GM12878 (cell line): Measurements from ENCODE around the gene ACE. TPM values are rescaled to one million over a fixed set of nuclear protein-coding genes. Genes with fewer than 3 reads are reported as not detected.

Experiments
- ATAC-seq: fragments of 200-7000 bp; cut with Tn5 transposase; 3 replicates; pipeline ENCODE4 v1.9.1; 2020; ENCODE audit warnings: mild to moderate bottlenecking, moderate library complexity
- BruUV-seq: library from RNA; stranded (reverse); fragments of 400-500 nt; replicated peaks from 2 replicates; lab custom pipeline; 2021; lab: Mats Ljungman, UMichigan
- CTCF ChIA-PET: fragments of 300-600 bp; sonication (Branson Sonifier 250); formaldehyde crosslinking; extraction: SDS; loops from one replicate; lab custom pipeline; 2021; ENCODE audit warnings: inconsistent platforms; lab: Yijun Ruan, JAX
- POLR2A ChIA-PET: fragments of 350-600 bp; formaldehyde crosslinking; extraction: SDS; loops from one replicate; lab custom pipeline; 2021; ENCODE audit warnings: inconsistent platforms; lab: Charles Lee
- RAD21 ChIA-PET: fragments of 300-600 bp; sonication (Branson Sonifier 250); formaldehyde crosslinking; loops from one replicate; lab custom pipeline; 2023; ENCODE audit warnings: antibody characterized with exemption; ENCODE audit not compliant: unreplicated experiment; lab: Charles Lee
- SMC1A ChIA-PET: fragments of 300-600 bp; sonication (Branson Sonifier 250); formaldehyde crosslinking; loops from one replicate; lab custom pipeline; 2023; ENCODE audit not compliant: unreplicated experiment, uncharacterized antibody; lab: Charles Lee
- DNase-seq: peaks from one replicate; pipeline ENCODE4 v3.0.0-alpha.2; 2011; ENCODE audit warnings: low read depth, low spot score
- FAIRE-seq: peaks from 3 replicates; lab custom pipeline; 2011; peaks lifted over from hg19 to GRCh38; lab: Jason Lieb, UNC
- H2AFZ ChIP-seq: 2 replicates; pipeline ENCODE4 v1.6.0; 2011; ENCODE audit warnings: low read depth, low read length, control low read depth; ENCODE audit not compliant: control insufficient read depth
- H3K27ac ChIP-seq: 2 replicates; pipeline ENCODE4 v1.5.1; 2011; ENCODE audit warnings: control low read depth; ENCODE audit not compliant: control insufficient read depth, insufficient read depth
- H3K27me3 ChIP-seq, 2 experiments: replicated peaks in 1 of 2; 2 replicates each; pipeline versions ENCODE4 v1.6.0 to v1.6.1; 2011; ENCODE audit warnings: low read length in 1 of 2; ENCODE audit not compliant: control insufficient read depth in 2 of 2, insufficient read depth in 2 of 2
- H3K36me3 ChIP-seq, 2 experiments: 2 replicates each; pipeline ENCODE4 v1.5.1; 2011; ENCODE audit warnings: low read length in 1 of 2; ENCODE audit not compliant: control insufficient read depth in 2 of 2, insufficient read depth in 2 of 2
- H3K4me1 ChIP-seq: 2 replicates; pipeline ENCODE4 v1.6.1; 2011; ENCODE audit warnings: mild to moderate bottlenecking, low read length, moderate library complexity, mixed read lengths; ENCODE audit not compliant: control insufficient read depth, insufficient read depth
- H3K4me2 ChIP-seq: 2 replicates; pipeline ENCODE4 v1.6.0; 2011; ENCODE audit warnings: control low read depth; ENCODE audit not compliant: control insufficient read depth, insufficient read depth
- H3K4me3 ChIP-seq: fragments of 200-600 bp; sonication (generic); 2 replicates; pipeline ENCODE4 v1.5.1; 2016
- H3K79me2 ChIP-seq: 2 replicates; pipeline ENCODE4 v1.6.0; 2011; ENCODE audit warnings: low read length; ENCODE audit not compliant: control insufficient read depth, insufficient read depth
- H3K9ac ChIP-seq: 2 replicates; pipeline ENCODE4 v1.8.0; 2011; ENCODE audit warnings: low read length, control low read depth, mixed read lengths; ENCODE audit not compliant: control insufficient read depth, insufficient read depth
- H3K9me3 ChIP-seq: replicated peaks from 3 replicates; pipeline ENCODE4 v1.5.1; 2011; ENCODE audit warnings: mild to moderate bottlenecking, low read length; ENCODE audit not compliant: control insufficient read depth, insufficient read depth
- H4K20me1 ChIP-seq: 2 replicates; pipeline ENCODE4 v1.6.0; 2011; ENCODE audit not compliant: control insufficient read depth, insufficient read depth
- CREB1 ChIP-seq: IDR thresholded peaks from 2 replicates; pipeline ENCODE4 v1.6.1; 2012; ENCODE audit warnings: low read depth, mild to moderate bottlenecking, inconsistent platforms
- HDAC2 ChIP-seq: fragments of 200-600 bp; sonication (generic); IDR thresholded peaks from 2 replicates; pipeline ENCODE4 v1.6.1; 2017
- JUNB ChIP-seq: IDR thresholded peaks from 2 replicates; pipeline ENCODE4 v1.6.1; 2016; ENCODE audit warnings: antibody characterized with exemption, mild to moderate bottlenecking
- KDM1A ChIP-seq: fragments of 200-600 bp; sonication (generic); IDR thresholded peaks from 2 replicates; pipeline ENCODE4 v1.6.1; 2016; ENCODE audit warnings: borderline replicate concordance
- PAX5 ChIP-seq: IDR thresholded peaks from 2 replicates; pipeline ENCODE4 v1.6.1; 2011; ENCODE audit warnings: low read depth, low read length, borderline replicate concordance
- RELA ChIP-seq: fragments of 450-650 bp; IDR thresholded peaks from 2 replicates; pipeline ENCODE4 v1.8.0; 2014; ENCODE audit warnings: borderline replicate concordance; ENCODE audit not compliant: partially characterized antibody
- SMC3 ChIP-seq: IDR thresholded peaks from 2 replicates; pipeline ENCODE4 v1.6.1; 2011; ENCODE audit warnings: low read length, improper control_type of control experiment, borderline replicate concordance
- SP1 ChIP-seq: IDR thresholded peaks from one replicate; pipeline ENCODE4 v1.6.1; 2011; ENCODE audit warnings: low read depth, low read length
- SUPT20H ChIP-seq: IDR thresholded peaks from 2 replicates; pipeline ENCODE4 v1.6.1; 2011; ENCODE audit warnings: low read depth, mild to moderate bottlenecking, low read length, moderate library complexity, borderline replicate concordance; ENCODE audit not compliant: control insufficient read depth
- TARDBP ChIP-seq: IDR thresholded peaks from 2 replicates; pipeline ENCODE4 v1.6.1; 2016; ENCODE audit warnings: borderline replicate concordance
- ZNF24 ChIP-seq: fragments of 450-650 bp; IDR thresholded peaks from 2 replicates; pipeline ENCODE4 v1.6.1; 2017; ENCODE audit warnings: antibody characterized with exemption, mild to moderate bottlenecking
- WGBS: methylation state at CpG from one replicate; pipeline ENCODE4 v1.1.6; 2016; ENCODE audit warnings: low lambda C conversion rate; ENCODE audit not compliant: insufficient replicate concordance, insufficient coverage; ENCODE audit errors: missing lambda C conversion rate; 5-methylcytosine and 5-hydroxymethylcytosine counted together
- in situ Hi-C: fragments of 300-500 bp; cut with MboI; formaldehyde crosslinking; loops from 9 replicates; pipeline ENCODE4 v1.14.3; 2018; ENCODE audit warnings: mixed read lengths
- intact Hi-C: fragments of 100-400 bp; cut with micrococcal nuclease; formaldehyde crosslinking; loops from one replicate; pipeline ENCODE4 v1.14.2; 2022; ENCODE audit not compliant: unreplicated experiment
- polyA plus RNA-seq, 11 experiments: library from polyadenylated mRNA; depleted of rRNA in 4 of 11; unstranded in 6 of 11; stranded (reverse) in 5 of 11; fragments of >200 nt; fragmentation: Nextera tagmentation in 4 of 11; fragmentation: Illumina TruSeq in 1 of 11; extraction: Ambion mirVana in 4 of 11; extraction: Trizol in 1 of 11; gene quantifications; 1 replicate in 1 of 11; 2 replicates in 10 of 11; pipeline versions ENCODE4 v1.2.1 to v1.2.3, GENCODE V29; 2011 to 2016; ENCODE audit warnings: inconsistent platforms in 2 of 11, missing spikeins in 2 of 11, low read depth in 1 of 11
- total RNA-seq, 4 experiments: library from RNA; depleted of rRNA in 3 of 4; stranded (reverse); fragments of >200 nt in 3 of 4; fragmentation: Illumina TruSeq in 1 of 4; extraction: Trizol in 1 of 4; gene quantifications; 2 replicates each; pipeline versions ENCODE4 v1.2.1 to v1.2.3, GENCODE V29; 2013 to 2021
- TF ChIP-seq, protein P1 (sequence below): fragments of 450-650 bp; IDR thresholded peaks from 2 replicates; pipeline ENCODE4 v1.6.1; 2016; ENCODE audit warnings: mild to moderate bottlenecking, moderate library complexity, borderline replicate concordance
- TF ChIP-seq, protein P2 (sequence below): IDR thresholded peaks from 2 replicates; pipeline ENCODE4 v1.6.1; 2012; ENCODE audit warnings: mild to moderate bottlenecking, low read depth, low read length
- TF ChIP-seq, protein P3 (sequence below): fragments of 450-650 bp; IDR thresholded peaks from 2 replicates; pipeline ENCODE4 v1.6.1; 2017; ENCODE audit warnings: antibody characterized with exemption, mild to moderate bottlenecking, moderate library complexity

The ACE gene
- total and polyA plus RNA-seq, 10 of the 15 experiments (the other 5 are each of a cell fraction or from before 2014, with no cell fraction given), result 0.46 TPM; not detected in 9

DNA sequence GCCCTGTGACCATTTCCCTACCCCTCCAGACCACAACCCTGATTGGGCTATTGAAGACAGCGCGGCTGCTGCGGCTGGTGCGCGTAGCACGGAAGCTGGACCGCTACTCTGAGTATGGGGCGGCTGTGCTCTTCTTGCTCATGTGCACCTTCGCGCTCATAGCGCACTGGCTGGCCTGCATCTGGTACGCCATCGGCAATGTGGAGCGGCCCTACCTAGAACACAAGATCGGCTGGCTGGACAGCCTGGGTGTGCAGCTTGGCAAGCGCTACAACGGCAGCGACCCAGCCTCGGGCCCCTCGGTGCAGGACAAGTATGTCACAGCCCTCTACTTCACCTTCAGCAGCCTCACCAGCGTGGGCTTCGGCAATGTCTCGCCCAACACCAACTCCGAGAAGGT is 58.8 kb downstream of the ACE start (continued):
- TF ChIP-seq HDAC2 (no peak), TARDBP (no peak)

DNA sequence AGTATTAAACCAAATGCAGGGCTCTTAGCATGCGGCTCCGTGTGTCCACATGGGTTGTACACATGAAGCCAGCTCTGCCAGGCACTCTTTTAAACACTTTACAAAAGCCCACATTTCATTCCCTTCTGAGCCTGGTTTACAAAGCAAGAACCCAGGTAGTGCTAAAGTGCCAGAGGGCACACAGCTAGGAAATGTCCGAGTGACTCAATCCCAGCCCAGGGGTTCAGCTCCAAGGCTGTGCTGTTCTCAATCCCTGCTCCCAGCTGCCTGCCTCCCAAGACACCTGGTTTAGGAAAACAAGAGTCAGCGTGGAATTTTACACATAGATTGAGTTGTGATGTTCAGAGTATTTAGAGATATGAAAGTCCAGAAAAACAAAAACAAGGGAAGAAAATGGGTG is 60.1 kb downstream of the ACE start:
- no peak overlapping the region for H2AFZ ChIP-seq
- no peak overlapping the region for H3K9ac ChIP-seq
- ChIA-PET RAD21 (no interaction called here), SMC1A (interaction anchor here (0.9 kb wide), 1 partner anchor 75 kb away, joined by 3 read pairs; no protein-coding TSS in a partner anchor), CTCF (no interaction called here), POLR2A (no interaction called here)
- H3K79me2 ChIP-seq, result no peaks in the 10 kb centered on the region
- H3K4me3 ChIP-seq, result no peak overlapping the region
- peaks cover 0 to 9% of the 10 kb centered on the region in 2 experiments; a peak in 3 of 4 replicates for H3K27me3 ChIP-seq
- DNase-seq (no peak), FAIRE-seq (no peak), ATAC-seq (no peak)
- 41% methylated on average over 4 of the region's 4 CpGs for WGBS
- intact Hi-C loops (no loop called here), in situ Hi-C loops (no loop called here)
- no TSS peak for BruUV-seq
- H3K4me1 ChIP-seq, result no peaks in the 10 kb centered on the region
- no peak overlapping the region for H3K4me2 ChIP-seq
- no peak overlapping the region for H3K27ac ChIP-seq
- H4K20me1 ChIP-seq, result no peaks in the 10 kb centered on the region
- H3K9me3 ChIP-seq, result no peaks in the 10 kb centered on the region
- no peaks in the 10 kb centered on the region for H3K36me3 ChIP-seq
- no peak for TF ChIP-seq CREB1
- TF ChIP-seq JUNB, result no peak
- TF ChIP-seq, protein P1, sequence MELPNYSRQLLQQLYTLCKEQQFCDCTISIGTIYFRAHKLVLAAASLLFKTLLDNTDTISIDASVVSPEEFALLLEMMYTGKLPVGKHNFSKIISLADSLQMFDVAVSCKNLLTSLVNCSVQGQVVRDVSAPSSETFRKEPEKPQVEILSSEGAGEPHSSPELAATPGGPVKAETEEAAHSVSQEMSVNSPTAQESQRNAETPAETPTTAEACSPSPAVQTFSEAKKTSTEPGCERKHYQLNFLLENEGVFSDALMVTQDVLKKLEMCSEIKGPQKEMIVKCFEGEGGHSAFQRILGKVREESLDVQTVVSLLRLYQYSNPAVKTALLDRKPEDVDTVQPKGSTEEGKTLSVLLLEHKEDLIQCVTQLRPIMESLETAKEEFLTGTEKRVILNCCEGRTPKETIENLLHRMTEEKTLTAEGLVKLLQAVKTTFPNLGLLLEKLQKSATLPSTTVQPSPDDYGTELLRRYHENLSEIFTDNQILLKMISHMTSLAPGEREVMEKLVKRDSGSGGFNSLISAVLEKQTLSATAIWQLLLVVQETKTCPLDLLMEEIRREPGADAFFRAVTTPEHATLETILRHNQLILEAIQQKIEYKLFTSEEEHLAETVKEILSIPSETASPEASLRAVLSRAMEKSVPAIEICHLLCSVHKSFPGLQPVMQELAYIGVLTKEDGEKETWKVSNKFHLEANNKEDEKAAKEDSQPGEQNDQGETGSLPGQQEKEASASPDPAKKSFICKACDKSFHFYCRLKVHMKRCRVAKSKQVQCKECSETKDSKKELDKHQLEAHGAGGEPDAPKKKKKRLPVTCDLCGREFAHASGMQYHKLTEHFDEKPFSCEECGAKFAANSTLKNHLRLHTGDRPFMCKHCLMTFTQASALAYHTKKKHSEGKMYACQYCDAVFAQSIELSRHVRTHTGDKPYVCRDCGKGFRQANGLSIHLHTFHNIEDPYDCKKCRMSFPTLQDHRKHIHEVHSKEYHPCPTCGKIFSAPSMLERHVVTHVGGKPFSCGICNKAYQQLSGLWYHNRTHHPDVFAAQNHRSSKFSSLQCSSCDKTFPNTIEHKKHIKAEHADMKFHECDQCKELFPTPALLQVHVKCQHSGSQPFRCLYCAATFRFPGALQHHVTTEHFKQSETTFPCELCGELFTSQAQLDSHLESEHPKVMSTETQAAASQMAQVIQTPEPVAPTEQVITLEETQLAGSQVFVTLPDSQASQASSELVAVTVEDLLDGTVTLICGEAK, result no peak
- TF ChIP-seq RELA, result no peak
- no peak for TF ChIP-seq SUPT20H
- TF ChIP-seq SP1, result no peak
- no peak for TF ChIP-seq SMC3
- no peak for TF ChIP-seq KDM1A
- TF ChIP-seq ZNF24, result no peak
- TF ChIP-seq PAX5, result no peak
- TF ChIP-seq, protein P2, sequence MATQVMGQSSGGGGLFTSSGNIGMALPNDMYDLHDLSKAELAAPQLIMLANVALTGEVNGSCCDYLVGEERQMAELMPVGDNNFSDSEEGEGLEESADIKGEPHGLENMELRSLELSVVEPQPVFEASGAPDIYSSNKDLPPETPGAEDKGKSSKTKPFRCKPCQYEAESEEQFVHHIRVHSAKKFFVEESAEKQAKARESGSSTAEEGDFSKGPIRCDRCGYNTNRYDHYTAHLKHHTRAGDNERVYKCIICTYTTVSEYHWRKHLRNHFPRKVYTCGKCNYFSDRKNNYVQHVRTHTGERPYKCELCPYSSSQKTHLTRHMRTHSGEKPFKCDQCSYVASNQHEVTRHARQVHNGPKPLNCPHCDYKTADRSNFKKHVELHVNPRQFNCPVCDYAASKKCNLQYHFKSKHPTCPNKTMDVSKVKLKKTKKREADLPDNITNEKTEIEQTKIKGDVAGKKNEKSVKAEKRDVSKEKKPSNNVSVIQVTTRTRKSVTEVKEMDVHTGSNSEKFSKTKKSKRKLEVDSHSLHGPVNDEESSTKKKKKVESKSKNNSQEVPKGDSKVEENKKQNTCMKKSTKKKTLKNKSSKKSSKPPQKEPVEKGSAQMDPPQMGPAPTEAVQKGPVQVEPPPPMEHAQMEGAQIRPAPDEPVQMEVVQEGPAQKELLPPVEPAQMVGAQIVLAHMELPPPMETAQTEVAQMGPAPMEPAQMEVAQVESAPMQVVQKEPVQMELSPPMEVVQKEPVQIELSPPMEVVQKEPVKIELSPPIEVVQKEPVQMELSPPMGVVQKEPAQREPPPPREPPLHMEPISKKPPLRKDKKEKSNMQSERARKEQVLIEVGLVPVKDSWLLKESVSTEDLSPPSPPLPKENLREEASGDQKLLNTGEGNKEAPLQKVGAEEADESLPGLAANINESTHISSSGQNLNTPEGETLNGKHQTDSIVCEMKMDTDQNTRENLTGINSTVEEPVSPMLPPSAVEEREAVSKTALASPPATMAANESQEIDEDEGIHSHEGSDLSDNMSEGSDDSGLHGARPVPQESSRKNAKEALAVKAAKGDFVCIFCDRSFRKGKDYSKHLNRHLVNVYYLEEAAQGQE, result no peak
- TF ChIP-seq, protein P3, sequence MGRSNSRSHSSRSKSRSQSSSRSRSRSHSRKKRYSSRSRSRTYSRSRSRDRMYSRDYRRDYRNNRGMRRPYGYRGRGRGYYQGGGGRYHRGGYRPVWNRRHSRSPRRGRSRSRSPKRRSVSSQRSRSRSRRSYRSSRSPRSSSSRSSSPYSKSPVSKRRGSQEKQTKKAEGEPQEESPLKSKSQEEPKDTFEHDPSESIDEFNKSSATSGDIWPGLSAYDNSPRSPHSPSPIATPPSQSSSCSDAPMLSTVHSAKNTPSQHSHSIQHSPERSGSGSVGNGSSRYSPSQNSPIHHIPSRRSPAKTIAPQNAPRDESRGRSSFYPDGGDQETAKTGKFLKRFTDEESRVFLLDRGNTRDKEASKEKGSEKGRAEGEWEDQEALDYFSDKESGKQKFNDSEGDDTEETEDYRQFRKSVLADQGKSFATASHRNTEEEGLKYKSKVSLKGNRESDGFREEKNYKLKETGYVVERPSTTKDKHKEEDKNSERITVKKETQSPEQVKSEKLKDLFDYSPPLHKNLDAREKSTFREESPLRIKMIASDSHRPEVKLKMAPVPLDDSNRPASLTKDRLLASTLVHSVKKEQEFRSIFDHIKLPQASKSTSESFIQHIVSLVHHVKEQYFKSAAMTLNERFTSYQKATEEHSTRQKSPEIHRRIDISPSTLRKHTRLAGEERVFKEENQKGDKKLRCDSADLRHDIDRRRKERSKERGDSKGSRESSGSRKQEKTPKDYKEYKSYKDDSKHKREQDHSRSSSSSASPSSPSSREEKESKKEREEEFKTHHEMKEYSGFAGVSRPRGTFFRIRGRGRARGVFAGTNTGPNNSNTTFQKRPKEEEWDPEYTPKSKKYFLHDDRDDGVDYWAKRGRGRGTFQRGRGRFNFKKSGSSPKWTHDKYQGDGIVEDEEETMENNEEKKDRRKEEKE, result no peak
